Fibroblast of lung (primary cell): Measurements from ENCODE around the gene PRRC2B. TPM values are rescaled to one million over a fixed set of nuclear protein-coding genes. Genes with fewer than 3 reads are reported as not detected.

Experiments used
- DNase-seq, 2 donors: peaks; one replicate each; pipeline versions ENCODE4 v3.0.0 to v3.0.0-alpha.2; 2010; ENCODE audit warnings: low read depth in 2 of 2
- H2AFZ ChIP-seq: 2 replicates; pipeline ENCODE4 v1.5.1; 2012; ENCODE audit warnings: low read length, control low read depth, inconsistent platforms
- H3K27ac ChIP-seq: 2 replicates; pipeline ENCODE4 v1.5.1; 2011; ENCODE audit warnings: low read length, control low read depth; ENCODE audit not compliant: insufficient read depth
- H3K27me3 ChIP-seq: 2 replicates; pipeline ENCODE4 v1.5.1; 2011; ENCODE audit warnings: mild to moderate bottlenecking, low read length; ENCODE audit not compliant: control insufficient read depth, insufficient read depth
- H3K36me3 ChIP-seq: 2 replicates; pipeline ENCODE4 v1.5.1; 2011; ENCODE audit warnings: low read length; ENCODE audit not compliant: control insufficient read depth, insufficient read depth
- H3K4me1 ChIP-seq: 2 replicates; pipeline ENCODE4 v1.5.1; 2011; ENCODE audit warnings: low read length; ENCODE audit not compliant: control insufficient read depth, insufficient read depth; ENCODE audit errors: extremely low read depth
- H3K4me2 ChIP-seq: 2 replicates; pipeline ENCODE4 v1.5.1; 2011; ENCODE audit warnings: low read length, control low read depth; ENCODE audit not compliant: insufficient read depth; ENCODE audit errors: extremely low read depth
- H3K4me3 ChIP-seq, 4 experiments: fragments of 200-600 bp in 1 of 4; sonication (generic) in 1 of 4; replicated peaks in 1 of 4; 2 replicates each; pipeline ENCODE4 v1.5.1; 2011 to 2016; ENCODE audit warnings: low read length in 4 of 4, low read depth in 3 of 4, mild to moderate bottlenecking in 3 of 4, control low read depth in 2 of 4, inconsistent platforms in 1 of 4, mixed read lengths in 1 of 4; ENCODE audit not compliant: insufficient read depth in 1 of 4; ENCODE audit errors: control extremely low read depth in 1 of 4
- H3K79me2 ChIP-seq: 2 replicates; pipeline ENCODE4 v1.5.1; 2012; ENCODE audit warnings: mild to moderate bottlenecking, low read length, inconsistent platforms; ENCODE audit not compliant: control insufficient read depth, insufficient read depth
- H3K9ac ChIP-seq: 2 replicates; pipeline ENCODE4 v1.5.1; 2011; ENCODE audit warnings: mild to moderate bottlenecking, low read length, control low read depth; ENCODE audit not compliant: insufficient read depth
- H3K9me3 ChIP-seq: 2 replicates; pipeline ENCODE4 v1.5.1; 2012; ENCODE audit warnings: low read depth, low read length; ENCODE audit not compliant: control insufficient read depth, insufficient read depth
- H4K20me1 ChIP-seq: 2 replicates; pipeline ENCODE4 v1.5.1; 2011; ENCODE audit warnings: low read length; ENCODE audit not compliant: control insufficient read depth, insufficient read depth; ENCODE audit errors: extremely low read depth
- CTCF ChIP-seq, 2 donors: IDR thresholded peaks in 1 of 2; conservative IDR thresholded peaks in 1 of 2; 1 replicate in 1 of 2; 2 replicates in 1 of 2; pipeline ENCODE4 v1.5.1; 2011 to 2012; ENCODE audit warnings: low read length in 2 of 2, control low read depth in 1 of 2, inconsistent platforms in 1 of 2, low read depth in 1 of 2, mild to moderate bottlenecking in 1 of 2
- EZH2 ChIP-seq: IDR thresholded peaks from 2 replicates; pipeline ENCODE4 v1.5.1; 2012; ENCODE audit warnings: low read length, control low read depth, mild to moderate bottlenecking; ENCODE audit errors: missing control alignments
- polyA plus RNA-seq, 2 donors: library from polyadenylated mRNA; depleted of rRNA in 1 of 2; stranded (reverse) in 1 of 2; unstranded in 1 of 2; fragments of >200 nt; gene quantifications; 2 replicates each; pipeline ENCODE4 v1.2.1, GENCODE V29; 2011 to 2012; ENCODE audit warnings: missing spikeins in 1 of 2
- total RNA-seq: library from RNA; depleted of rRNA; stranded (reverse); fragments of >200 nt; gene quantifications from 2 replicates; pipeline ENCODE4 v1.2.1, GENCODE V29; 2014

The PRRC2B gene
- total and polyA plus RNA-seq, 2 donors (not counting 1 experiment from before 2014, with no cell fraction given): 29.9 to 66.4 TPM

- TF ChIP-seq CTCF (conservative IDR thresholded peaks at IDR 0.05 in 1 of 2, IDR thresholded peaks at IDR 0.05 in 1 of 2; ENCODE audit: low read depth in 1 of 2, low read length in 2 of 2) (no peak), EZH2 (no peak)
- Histone ChIP-seq H3K27ac (no peak overlapping the region), H3K4me2 (no peak overlapping the region), H3K9ac (no peak overlapping the region), H3K36me3 (peaks cover 58% of the 10 kb centered on the region), H3K79me2 (peaks cover 3% of the 10 kb centered on the region), H3K9me3 (no peaks in the 10 kb centered on the region), H2AFZ (no peak overlapping the region), H3K4me1 (no peaks in the 10 kb centered on the region), H3K27me3 (no peaks in the 10 kb centered on the region), H3K4me3 (no peak overlapping the region), H4K20me1 (no peaks in the 10 kb centered on the region)
- no peak for DNase-seq
Observed at GRCh38 chr9:131482343-131483006, 88.6 kb downstream of the PRRC2B start.

- H4K20me1 ChIP-seq: no peaks in the 10 kb centered on the region
- H3K36me3 ChIP-seq: peaks cover 57% of the 10 kb centered on the region
Observed at GRCh38 chr9:131483319-131484050, 89.6 kb downstream of the PRRC2B start.

More at GRCh38 chr9:131483319-131484050, 89.6 kb downstream of the PRRC2B start:
- no peak overlapping the region for H3K4me2 ChIP-seq
- no peak for DNase-seq
- H2AFZ ChIP-seq: no peak overlapping the region
- no peak for TF ChIP-seq CTCF (conservative IDR thresholded peaks at IDR 0.05 in 1 of 2, IDR thresholded peaks at IDR 0.05 in 1 of 2; ENCODE audit: low read depth in 1 of 2, low read length in 2 of 2)
- no peak for TF ChIP-seq EZH2
- peaks cover 3% of the 10 kb centered on the region for H3K79me2 ChIP-seq
- H3K4me1 ChIP-seq: no peaks in the 10 kb centered on the region
- H3K9ac ChIP-seq: no peak overlapping the region
- no peak overlapping the region for H3K27ac ChIP-seq
- H3K9me3 ChIP-seq: no peaks in the 10 kb centered on the region
- no peaks in the 10 kb centered on the region for H3K27me3 ChIP-seq
- H3K4me3 ChIP-seq: no peak overlapping the region
